Breast epithelium (tissue), 3 donors: Measurements from ENCODE around the gene PTPRG.

Experiments used
- POLR2A ChIP-seq: fragments of 450-650 bp; IDR thresholded peaks from one replicate; pipeline ENCODE4 v1.6.1; 2016; ENCODE audit warnings: antibody characterized with exemption, mild to moderate bottlenecking, moderate library complexity
- POLR2AphosphoS5 ChIP-seq, 3 donors: sonication (generic); formaldehyde crosslinking; IDR thresholded peaks; one replicate each; pipeline ENCODE4 v1.6.1; 2017; ENCODE audit warnings: antibody characterized with exemption in 3 of 3
- TF ChIP-seq, protein P1 (sequence below), 3 donors: fragments of 450-650 bp; IDR thresholded peaks; one replicate each; pipeline ENCODE4 v1.5.1; 2016 to 2017; ENCODE audit warnings: antibody characterized with exemption in 3 of 3, mild to moderate bottlenecking in 3 of 3, moderate library complexity in 3 of 3

DNA sequence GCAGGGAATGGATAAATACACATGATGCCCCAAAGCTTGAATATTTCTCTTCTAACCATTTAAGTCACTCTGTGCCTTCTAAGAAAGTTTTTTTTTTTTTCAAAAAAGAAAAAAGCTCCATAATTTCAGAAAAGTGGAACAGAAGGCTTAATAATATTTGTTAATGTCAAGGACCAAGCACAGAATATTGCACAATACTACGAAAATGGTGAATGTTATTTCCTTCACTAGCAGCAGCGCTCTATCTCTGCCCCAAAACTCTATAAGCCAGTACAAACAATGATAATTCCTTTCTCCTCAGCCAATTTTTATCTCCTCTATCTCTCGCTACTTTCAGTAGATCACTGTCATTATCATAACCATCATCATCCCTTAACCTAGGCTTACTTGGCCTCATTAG, 739.2 kb downstream of the PTPRG start:
- TF ChIP-seq, protein P1, sequence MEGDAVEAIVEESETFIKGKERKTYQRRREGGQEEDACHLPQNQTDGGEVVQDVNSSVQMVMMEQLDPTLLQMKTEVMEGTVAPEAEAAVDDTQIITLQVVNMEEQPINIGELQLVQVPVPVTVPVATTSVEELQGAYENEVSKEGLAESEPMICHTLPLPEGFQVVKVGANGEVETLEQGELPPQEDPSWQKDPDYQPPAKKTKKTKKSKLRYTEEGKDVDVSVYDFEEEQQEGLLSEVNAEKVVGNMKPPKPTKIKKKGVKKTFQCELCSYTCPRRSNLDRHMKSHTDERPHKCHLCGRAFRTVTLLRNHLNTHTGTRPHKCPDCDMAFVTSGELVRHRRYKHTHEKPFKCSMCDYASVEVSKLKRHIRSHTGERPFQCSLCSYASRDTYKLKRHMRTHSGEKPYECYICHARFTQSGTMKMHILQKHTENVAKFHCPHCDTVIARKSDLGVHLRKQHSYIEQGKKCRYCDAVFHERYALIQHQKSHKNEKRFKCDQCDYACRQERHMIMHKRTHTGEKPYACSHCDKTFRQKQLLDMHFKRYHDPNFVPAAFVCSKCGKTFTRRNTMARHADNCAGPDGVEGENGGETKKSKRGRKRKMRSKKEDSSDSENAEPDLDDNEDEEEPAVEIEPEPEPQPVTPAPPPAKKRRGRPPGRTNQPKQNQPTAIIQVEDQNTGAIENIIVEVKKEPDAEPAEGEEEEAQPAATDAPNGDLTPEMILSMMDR (IDR thresholded peaks at IDR 0.05) = no peak
- TF ChIP-seq POLR2A (no peak), POLR2AphosphoS5 (IDR thresholded peaks at IDR 0.05) (no peak)
